Osteoblast (primary cell): Measurements from ENCODE around the gene ZDHHC4. TPM values are rescaled to one million over a fixed set of nuclear protein-coding genes. Genes with fewer than 3 reads are reported as not detected.

Experiments
- DNase-seq: peaks from one replicate; pipeline ENCODE4 v3.0.0; 2011; ENCODE audit warnings: low spot score, mixed read lengths; ENCODE audit not compliant: insufficient read length; ENCODE audit errors: missing footprints
- H2AFZ ChIP-seq: 2 replicates; pipeline ENCODE4 v1.6.0; 2011; ENCODE audit warnings: mild to moderate bottlenecking, low read length
- H3K27ac ChIP-seq: 2 replicates; pipeline ENCODE4 v1.5.1; 2011; ENCODE audit warnings: mild to moderate bottlenecking, low read depth, low read length, moderate library complexity
- H3K27me3 ChIP-seq: 2 replicates; pipeline ENCODE4 v1.6.0; 2012; ENCODE audit warnings: mild to moderate bottlenecking, control low read depth, inconsistent platforms, low read length, moderate library complexity; ENCODE audit not compliant: insufficient read depth
- H3K36me3 ChIP-seq: 2 replicates; pipeline ENCODE4 v1.5.1; 2011; ENCODE audit warnings: mild to moderate bottlenecking, low read length, control low read depth, moderate library complexity; ENCODE audit not compliant: insufficient read depth
- H3K4me1 ChIP-seq: 2 replicates; pipeline ENCODE4 v1.5.1; 2011; ENCODE audit warnings: mild to moderate bottlenecking, low read length, control low read depth, moderate library complexity; ENCODE audit not compliant: insufficient read depth
- H3K4me2 ChIP-seq: 2 replicates; pipeline ENCODE4 v1.6.0; 2011; ENCODE audit warnings: mild to moderate bottlenecking, low read length; ENCODE audit not compliant: insufficient read depth
- H3K4me3 ChIP-seq: fragments of 200-600 bp; sonication (generic); 3 replicates; pipeline ENCODE4 v1.5.1; 2012; ENCODE audit warnings: mild to moderate bottlenecking, low read length, inconsistent platforms; ENCODE audit not compliant: insufficient read depth
- H3K79me2 ChIP-seq: 2 replicates; pipeline ENCODE4 v1.6.0; 2012; ENCODE audit warnings: mild to moderate bottlenecking, low read length, control low read depth, inconsistent platforms; ENCODE audit not compliant: insufficient read depth
- H3K9me3 ChIP-seq: 2 replicates; pipeline ENCODE4 v1.5.1; 2011; ENCODE audit warnings: low read depth, low read length, control low read depth
- H4K20me1 ChIP-seq: 2 replicates; pipeline ENCODE4 v1.6.0; 2012; ENCODE audit warnings: mild to moderate bottlenecking, low read length, control low read depth; ENCODE audit not compliant: insufficient read depth
- total RNA-seq: library from RNA; depleted of rRNA; stranded (reverse); fragments of >200 nt; gene quantifications from 2 replicates; pipeline ENCODE4 v1.2.3, GENCODE V29; 2012
- TF ChIP-seq, protein P1 (sequence below): IDR thresholded peaks from 2 replicates; pipeline ENCODE4 v1.5.1; 2011; ENCODE audit warnings: mild to moderate bottlenecking, low read depth, low read length, moderate library complexity; ENCODE audit errors: extremely low read depth

Gene ZDHHC4
- total RNA-seq, 1 donor = 51.0 TPM

DNA sequence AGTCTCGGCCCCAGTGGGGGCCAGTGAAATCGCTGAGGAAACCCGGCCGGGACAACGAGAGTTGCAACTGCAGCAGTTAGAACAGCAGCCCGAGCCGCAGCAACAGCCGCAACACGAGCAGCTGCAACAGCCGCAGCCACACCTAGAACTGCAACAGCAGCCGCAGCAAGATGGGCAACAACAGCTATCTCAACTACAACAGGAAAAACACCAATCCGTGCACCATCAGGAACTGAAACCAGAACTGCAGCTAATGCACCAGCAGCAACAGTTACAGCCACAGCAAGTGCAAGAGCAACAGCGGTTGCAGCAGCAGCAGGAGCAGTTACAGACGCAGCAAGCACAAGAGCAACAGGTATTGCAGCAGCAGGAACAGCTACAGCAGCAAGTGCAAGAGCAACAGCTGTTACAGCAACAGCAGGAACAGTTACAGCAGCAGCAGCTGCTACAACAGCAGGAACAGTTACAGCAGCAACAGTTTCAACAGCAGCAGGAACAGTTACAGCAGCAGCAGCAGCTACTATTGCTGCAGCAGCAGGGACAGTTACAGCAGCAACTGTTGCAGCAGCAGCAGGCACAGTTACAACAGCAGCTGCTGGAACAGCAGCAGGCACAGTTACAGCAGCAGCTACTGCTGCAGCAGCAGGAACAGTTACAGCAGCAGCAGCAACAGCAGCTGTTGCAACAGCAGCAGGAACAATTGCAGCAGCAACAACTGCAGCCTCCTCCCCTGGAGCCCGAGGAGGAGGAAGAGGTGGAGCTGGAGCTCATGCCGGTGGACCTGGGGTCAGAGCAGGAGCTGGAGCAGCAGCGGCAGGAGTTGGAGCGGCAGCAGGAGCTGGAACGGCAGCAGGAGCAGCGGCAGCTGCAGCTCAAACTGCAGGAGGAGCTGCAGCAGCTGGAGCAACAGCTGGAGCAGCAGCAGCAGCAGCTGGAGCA, 44.2 kb downstream of the ZDHHC4 start:
- Histone ChIP-seq H4K20me1 (no peaks in the 10 kb centered on the region), H3K4me3 (no peak overlapping the region), H2AFZ (no peak overlapping the region), H3K9me3 (no peaks in the 10 kb centered on the region), H3K4me1 (no peaks in the 10 kb centered on the region), H3K27ac (no peak overlapping the region), H3K27me3 (peaks cover 8% of the 10 kb centered on the region), H3K79me2 (no peaks in the 10 kb centered on the region), H3K4me2 (no peak overlapping the region), H3K36me3 (no peaks in the 10 kb centered on the region)
- TF ChIP-seq, protein P1, sequence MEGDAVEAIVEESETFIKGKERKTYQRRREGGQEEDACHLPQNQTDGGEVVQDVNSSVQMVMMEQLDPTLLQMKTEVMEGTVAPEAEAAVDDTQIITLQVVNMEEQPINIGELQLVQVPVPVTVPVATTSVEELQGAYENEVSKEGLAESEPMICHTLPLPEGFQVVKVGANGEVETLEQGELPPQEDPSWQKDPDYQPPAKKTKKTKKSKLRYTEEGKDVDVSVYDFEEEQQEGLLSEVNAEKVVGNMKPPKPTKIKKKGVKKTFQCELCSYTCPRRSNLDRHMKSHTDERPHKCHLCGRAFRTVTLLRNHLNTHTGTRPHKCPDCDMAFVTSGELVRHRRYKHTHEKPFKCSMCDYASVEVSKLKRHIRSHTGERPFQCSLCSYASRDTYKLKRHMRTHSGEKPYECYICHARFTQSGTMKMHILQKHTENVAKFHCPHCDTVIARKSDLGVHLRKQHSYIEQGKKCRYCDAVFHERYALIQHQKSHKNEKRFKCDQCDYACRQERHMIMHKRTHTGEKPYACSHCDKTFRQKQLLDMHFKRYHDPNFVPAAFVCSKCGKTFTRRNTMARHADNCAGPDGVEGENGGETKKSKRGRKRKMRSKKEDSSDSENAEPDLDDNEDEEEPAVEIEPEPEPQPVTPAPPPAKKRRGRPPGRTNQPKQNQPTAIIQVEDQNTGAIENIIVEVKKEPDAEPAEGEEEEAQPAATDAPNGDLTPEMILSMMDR = no peak
- DNase-seq = no peak

DNA sequence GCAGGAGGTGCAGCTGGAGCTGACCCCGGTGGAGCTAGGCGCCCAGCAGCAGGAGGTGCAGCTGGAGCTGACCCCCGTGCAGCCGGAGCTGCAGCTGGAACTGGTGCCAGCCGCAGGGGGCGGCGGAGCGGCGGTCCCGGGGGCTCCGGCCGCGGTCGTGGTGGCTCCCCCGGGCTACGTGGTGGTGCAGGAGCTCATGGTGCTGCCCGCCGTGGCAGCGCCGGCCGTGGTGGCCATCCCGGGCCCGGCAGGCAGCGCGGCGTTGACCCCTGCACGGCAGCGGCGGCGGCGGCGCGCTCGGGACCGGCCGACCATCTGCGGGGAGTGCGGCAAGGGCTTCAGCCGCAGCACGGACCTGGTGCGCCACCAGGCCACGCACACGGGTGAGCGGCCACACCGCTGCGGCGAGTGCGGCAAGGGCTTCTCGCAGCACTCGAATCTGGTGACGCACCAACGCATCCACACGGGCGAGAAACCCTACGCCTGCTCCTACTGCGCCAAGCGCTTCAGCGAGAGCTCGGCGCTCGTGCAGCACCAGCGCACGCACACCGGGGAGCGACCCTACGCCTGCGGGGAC, 45.0 kb downstream of the ZDHHC4 start:
- Histone ChIP-seq H3K27ac (no peak overlapping the region), H3K27me3 (peaks cover under 1% of the 10 kb centered on the region), H3K4me3 (no peak overlapping the region), H3K79me2 (no peaks in the 10 kb centered on the region), H3K4me2 (no peak overlapping the region), H3K36me3 (no peaks in the 10 kb centered on the region), H4K20me1 (no peaks in the 10 kb centered on the region), H3K4me1 (no peaks in the 10 kb centered on the region), H2AFZ (no peak overlapping the region), H3K9me3 (no peaks in the 10 kb centered on the region)
- DNase-seq = no peak
- TF ChIP-seq, protein P1 = no peak

DNA sequence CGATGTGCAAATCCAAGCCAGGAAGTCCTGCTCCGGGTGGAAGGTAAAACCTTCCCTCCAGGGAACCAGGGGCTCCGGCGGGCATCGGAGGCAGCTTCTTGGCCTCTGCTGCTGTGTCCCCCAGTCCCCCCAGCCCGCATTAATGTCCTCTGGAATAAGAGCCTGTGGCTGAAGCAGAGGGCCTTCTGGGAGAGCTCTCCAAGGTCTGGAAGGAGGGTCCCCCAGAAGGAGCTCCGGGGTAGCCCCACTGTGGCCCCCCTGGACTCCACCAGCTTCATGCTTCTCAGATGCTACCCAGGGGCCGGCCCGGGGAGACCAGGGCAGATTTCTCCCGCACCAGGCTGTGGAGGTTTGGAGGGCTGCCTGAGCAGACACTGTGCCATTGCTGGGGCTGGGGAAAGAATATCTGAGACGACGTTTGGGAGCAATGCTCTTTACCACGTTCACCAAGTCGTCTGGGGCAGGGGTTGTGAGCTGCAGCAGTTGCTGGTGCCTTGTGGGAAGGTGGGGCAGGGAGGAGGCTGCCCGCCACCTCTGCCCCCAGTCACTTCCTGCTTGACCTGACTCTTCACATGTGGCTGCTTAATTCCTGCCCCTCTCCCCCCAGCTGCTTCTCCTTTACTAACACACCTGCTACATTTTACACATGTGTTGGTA, 46.5 kb downstream of the ZDHHC4 start:
- DNase-seq = no peak
- TF ChIP-seq, protein P1 = no peak

DNA sequence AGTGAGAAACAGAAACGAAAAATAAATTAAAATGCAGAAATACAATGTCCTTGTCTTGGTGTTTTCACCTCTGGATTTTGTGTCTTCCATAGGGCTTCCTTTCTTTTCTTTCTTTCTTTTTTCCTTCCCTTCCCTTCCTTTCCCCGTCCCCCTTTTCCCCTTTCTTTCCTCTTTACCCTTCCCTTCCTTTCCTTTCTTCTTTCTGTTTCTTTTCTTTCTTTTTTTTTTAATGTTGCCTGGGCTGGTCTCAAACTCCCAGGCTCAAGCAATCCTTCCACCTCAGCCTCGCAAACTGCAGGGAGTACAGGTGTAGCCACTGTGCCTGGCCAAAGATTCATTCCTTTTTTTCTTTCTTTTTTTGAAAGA, 47.0 kb downstream of the ZDHHC4 start:
- H3K4me1 ChIP-seq = no peaks in the 10 kb centered on the region
- TF ChIP-seq, protein P1 = no peak
- H3K79me2 ChIP-seq = no peaks in the 10 kb centered on the region
- H3K4me3 ChIP-seq = no peak overlapping the region
- no peak overlapping the region for H3K4me2 ChIP-seq
- H3K36me3 ChIP-seq = no peaks in the 10 kb centered on the region
- H4K20me1 ChIP-seq = no peaks in the 10 kb centered on the region
- no peaks in the 10 kb centered on the region for H3K27me3 ChIP-seq
- H3K9me3 ChIP-seq = no peaks in the 10 kb centered on the region
- H3K27ac ChIP-seq = no peak overlapping the region
- no peak overlapping the region for H2AFZ ChIP-seq
- no peak for DNase-seq

More for the DNA sequence above, 46.5 kb downstream of the ZDHHC4 start:
- H3K4me2 ChIP-seq = no peak overlapping the region
- no peaks in the 10 kb centered on the region for H3K36me3 ChIP-seq
- no peak overlapping the region for H2AFZ ChIP-seq
- no peak overlapping the region for H3K4me3 ChIP-seq
- no peaks in the 10 kb centered on the region for H3K4me1 ChIP-seq
- no peaks in the 10 kb centered on the region for H3K79me2 ChIP-seq
- H3K27me3 ChIP-seq = no peaks in the 10 kb centered on the region
- no peaks in the 10 kb centered on the region for H4K20me1 ChIP-seq
- H3K27ac ChIP-seq = no peak overlapping the region
- no peaks in the 10 kb centered on the region for H3K9me3 ChIP-seq
